ENCODE measurements around the gene LANCL3. TPM values are rescaled to one million over a fixed set of nuclear protein-coding genes. Genes with fewer than 3 reads are reported as not detected.

Gene LANCL3
- total RNA-seq, 1 donor from 2014 or later, result 0.18 TPM

GRCh38 chrX:37722595-37722994 is 151.1 kb downstream of the LANCL3 start:
- Mint-ChIP-seq H3K9me3 (peaks cover 62% of the 10 kb centered on the region), H3K4me1 (peaks cover 2% of the 10 kb centered on the region), H3K36me3 (no peaks in the 10 kb centered on the region), H3K4me3 (no peak overlapping the region), H3K27me3 (ENCODE audit: low read depth) (no peaks in the 10 kb centered on the region), H3K27ac (no peak overlapping the region)
- no peak for TF ChIP-seq CTCF (IDR thresholded peaks at IDR 0.05; ENCODE audit: unreplicated experiment)
- no peak for DNase-seq (ENCODE audit: low spot score in 2 of 2, unreplicated experiment in 2 of 2)

GRCh38 chrX:37726346-37726745 is 154.9 kb downstream of the LANCL3 start:
- no peak for DNase-seq (ENCODE audit: low spot score in 2 of 2, unreplicated experiment in 2 of 2)
- H3K27ac Mint-ChIP-seq, result no peak overlapping the region
- no peak overlapping the region for H3K4me3 Mint-ChIP-seq
- peaks cover 2% of the 10 kb centered on the region for H3K4me1 Mint-ChIP-seq
- H3K27me3 Mint-ChIP-seq (ENCODE audit: low read depth), result no peaks in the 10 kb centered on the region
- no peak for TF ChIP-seq CTCF (IDR thresholded peaks at IDR 0.05; ENCODE audit: unreplicated experiment)
- no peaks in the 10 kb centered on the region for H3K36me3 Mint-ChIP-seq
- peaks cover 52% of the 10 kb centered on the region for H3K9me3 Mint-ChIP-seq

Other genes starting within 250 kb of the LANCL3 start
- 8.3 to 10.1 TPM (median 8.5 TPM) in 3 replicates for gene PRRG1, start 222.3 kb upstream of the LANCL3 start, total RNA-seq
- 0.51 to 0.64 TPM (median 0.54 TPM) in 3 replicates for gene XK, start 114.1 kb downstream of the LANCL3 start, total RNA-seq
- gene CYBB, start 208.4 kb downstream of the LANCL3 start, total RNA-seq, result 0.05 to 0.38 TPM (median 0.07 TPM) in 3 replicates